ENCODE results near the gene TBC1D24.
A peak's percentile ranks its signal among the peaks of the same experiment; 100 is the strongest.

The TBC1D24 gene

DNA sequence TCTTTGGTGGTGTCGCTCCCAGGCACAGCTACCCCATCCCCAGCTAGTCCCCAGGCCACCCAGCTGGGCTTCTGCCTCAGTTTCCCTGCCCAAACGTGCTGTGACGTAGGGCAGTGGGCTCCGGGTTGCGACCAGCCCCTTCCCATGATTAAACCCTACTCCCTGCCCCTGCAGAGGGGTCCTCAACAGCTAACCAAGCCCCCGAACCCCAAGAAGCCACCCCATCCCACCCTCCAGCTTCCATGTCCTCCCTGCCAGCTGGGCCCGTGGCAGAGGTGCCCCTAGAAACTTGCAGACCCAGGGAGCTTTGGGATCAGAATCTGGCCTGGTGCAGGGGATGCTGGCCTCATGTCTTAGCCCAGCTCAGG lies 4.7 kb upstream of the TBC1D24 start:
- TF ChIP-seq, protein P1, sequence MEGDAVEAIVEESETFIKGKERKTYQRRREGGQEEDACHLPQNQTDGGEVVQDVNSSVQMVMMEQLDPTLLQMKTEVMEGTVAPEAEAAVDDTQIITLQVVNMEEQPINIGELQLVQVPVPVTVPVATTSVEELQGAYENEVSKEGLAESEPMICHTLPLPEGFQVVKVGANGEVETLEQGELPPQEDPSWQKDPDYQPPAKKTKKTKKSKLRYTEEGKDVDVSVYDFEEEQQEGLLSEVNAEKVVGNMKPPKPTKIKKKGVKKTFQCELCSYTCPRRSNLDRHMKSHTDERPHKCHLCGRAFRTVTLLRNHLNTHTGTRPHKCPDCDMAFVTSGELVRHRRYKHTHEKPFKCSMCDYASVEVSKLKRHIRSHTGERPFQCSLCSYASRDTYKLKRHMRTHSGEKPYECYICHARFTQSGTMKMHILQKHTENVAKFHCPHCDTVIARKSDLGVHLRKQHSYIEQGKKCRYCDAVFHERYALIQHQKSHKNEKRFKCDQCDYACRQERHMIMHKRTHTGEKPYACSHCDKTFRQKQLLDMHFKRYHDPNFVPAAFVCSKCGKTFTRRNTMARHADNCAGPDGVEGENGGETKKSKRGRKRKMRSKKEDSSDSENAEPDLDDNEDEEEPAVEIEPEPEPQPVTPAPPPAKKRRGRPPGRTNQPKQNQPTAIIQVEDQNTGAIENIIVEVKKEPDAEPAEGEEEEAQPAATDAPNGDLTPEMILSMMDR (IDR thresholded peaks at IDR 0.05) = no peak
- no peak for TF ChIP-seq ZFX (IDR thresholded peaks at IDR 0.05; ENCODE audit: borderline replicate concordance)
- H3K27ac ChIP-seq = peak overlapping the region; percentile 95

DNA sequence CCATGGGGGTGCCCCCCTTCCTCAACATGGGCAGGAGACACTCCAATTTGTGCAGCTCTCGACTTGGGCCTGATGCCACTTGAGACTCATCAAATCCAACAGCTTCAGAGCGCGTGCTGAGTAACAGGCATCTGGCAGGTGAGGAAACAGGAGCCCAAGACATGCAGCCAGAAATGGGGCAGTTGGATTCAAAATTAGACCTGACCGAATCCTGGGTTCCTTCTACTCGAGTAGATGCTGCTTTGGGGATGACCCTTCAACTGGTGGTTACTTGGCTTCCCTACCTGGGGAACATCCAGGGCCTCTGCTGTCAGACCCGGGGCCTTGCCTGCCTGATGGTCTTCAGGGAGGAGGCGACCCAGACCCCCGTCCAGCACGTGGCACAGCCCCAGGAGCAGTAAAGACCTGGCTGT lies 4.3 kb upstream of the TBC1D24 start:
- TF ChIP-seq, protein P1 (IDR thresholded peaks at IDR 0.05) = no peak
- no peak for TF ChIP-seq ZFX (IDR thresholded peaks at IDR 0.05; ENCODE audit: borderline replicate concordance)
- peak overlapping the region; percentile 95 for H3K27ac ChIP-seq

DNA sequence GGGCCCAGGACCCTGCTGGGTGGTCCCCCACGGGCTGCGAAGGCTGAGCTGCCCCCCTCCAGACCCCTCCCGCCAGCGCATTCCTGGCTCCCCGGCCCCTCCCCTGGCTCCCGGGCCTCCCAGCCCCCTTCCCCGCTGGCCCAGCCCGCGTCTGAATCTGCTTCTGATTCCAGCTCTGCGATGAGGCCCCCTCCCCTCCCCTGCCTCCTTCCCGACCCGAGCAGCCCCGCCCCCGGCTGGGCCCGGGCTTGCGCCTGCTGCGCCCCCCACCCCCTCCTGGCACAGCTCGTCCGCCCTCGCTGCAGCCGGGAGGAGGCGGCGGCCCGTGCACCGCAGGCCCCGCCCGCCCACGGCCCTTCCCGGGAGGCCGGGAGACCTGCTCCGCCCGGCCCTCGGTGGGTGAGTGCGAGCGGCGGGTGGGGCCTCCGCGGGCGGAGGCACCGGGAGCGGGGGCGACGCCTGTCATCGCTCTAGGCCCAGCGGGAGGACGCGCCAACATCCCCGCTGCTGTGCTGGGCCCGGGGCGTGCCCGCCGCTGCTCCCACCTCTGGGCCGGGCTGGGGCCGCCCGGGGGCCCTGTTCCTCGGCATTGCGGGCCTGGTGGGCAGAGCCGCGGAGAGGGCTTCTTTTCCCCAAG lies 3.8 kb upstream of the TBC1D24 start, which contains the start of gene NTN3:
Gene NTN3, plus strand, starts transcription at position 282 of the 637 bp plus-strand sequence. CDS start 405 bp downstream, outside the sequence.
- no peak for TF ChIP-seq ZFX (IDR thresholded peaks at IDR 0.05; ENCODE audit: borderline replicate concordance)
- TF ChIP-seq, protein P1 (IDR thresholded peaks at IDR 0.05) = no peak
- peak within 1 kb of the TSS; percentile 95 for H3K27ac ChIP-seq

DNA sequence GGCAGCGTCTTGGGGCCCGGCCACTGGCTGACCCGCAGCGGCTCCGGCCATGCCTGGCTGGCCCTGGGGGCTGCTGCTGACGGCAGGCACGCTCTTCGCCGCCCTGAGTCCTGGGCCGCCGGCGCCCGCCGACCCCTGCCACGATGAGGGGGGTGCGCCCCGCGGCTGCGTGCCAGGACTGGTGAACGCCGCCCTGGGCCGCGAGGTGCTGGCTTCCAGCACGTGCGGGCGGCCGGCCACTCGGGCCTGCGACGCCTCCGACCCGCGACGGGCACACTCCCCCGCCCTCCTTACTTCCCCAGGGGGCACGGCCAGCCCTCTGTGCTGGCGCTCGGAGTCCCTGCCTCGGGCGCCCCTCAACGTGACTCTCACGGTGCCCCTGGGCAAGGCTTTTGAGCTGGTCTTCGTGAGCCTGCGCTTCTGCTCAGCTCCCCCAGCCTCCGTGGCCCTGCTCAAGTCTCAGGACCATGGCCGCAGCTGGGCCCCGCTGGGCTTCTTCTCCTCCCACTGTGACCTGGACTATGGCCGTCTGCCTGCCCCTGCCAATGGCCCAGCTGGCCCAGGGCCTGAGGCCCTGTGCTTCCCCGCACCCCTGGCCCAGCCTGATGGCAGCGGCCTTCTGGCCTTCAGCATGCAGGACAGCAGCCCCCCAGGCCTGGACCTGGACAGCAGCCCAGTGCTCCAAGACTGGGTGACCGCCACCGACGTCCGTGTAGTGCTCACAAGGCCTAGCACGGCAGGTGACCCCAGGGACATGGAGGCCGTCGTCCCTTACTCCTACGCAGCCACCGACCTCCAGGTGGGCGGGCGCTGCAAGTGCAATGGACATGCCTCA lies 3.1 kb upstream of the TBC1D24 start:
- no peak for TF ChIP-seq ZFX (IDR thresholded peaks at IDR 0.05; ENCODE audit: borderline replicate concordance)
- TF ChIP-seq, protein P1 (IDR thresholded peaks at IDR 0.05) = no peak

DNA sequence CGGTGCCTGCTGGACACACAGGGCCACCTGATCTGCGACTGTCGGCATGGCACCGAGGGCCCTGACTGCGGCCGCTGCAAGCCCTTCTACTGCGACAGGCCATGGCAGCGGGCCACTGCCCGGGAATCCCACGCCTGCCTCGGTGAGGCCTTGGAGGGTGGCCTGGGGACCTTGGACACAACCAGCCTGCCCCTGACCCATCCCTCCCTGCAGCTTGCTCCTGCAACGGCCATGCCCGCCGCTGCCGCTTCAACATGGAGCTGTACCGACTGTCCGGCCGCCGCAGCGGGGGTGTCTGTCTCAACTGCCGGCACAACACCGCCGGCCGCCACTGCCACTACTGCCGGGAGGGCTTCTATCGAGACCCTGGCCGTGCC lies 2.5 kb upstream of the TBC1D24 start:
- TF ChIP-seq, protein P1 (IDR thresholded peaks at IDR 0.05) = no peak
- no peak for TF ChIP-seq ZFX (IDR thresholded peaks at IDR 0.05; ENCODE audit: borderline replicate concordance)
- H3K27ac ChIP-seq = peak overlapping the region; percentile 95

More for the DNA sequence above, 3.1 kb upstream of the TBC1D24 start:
- H3K27ac ChIP-seq = peak overlapping the region; percentile 95

DNA sequence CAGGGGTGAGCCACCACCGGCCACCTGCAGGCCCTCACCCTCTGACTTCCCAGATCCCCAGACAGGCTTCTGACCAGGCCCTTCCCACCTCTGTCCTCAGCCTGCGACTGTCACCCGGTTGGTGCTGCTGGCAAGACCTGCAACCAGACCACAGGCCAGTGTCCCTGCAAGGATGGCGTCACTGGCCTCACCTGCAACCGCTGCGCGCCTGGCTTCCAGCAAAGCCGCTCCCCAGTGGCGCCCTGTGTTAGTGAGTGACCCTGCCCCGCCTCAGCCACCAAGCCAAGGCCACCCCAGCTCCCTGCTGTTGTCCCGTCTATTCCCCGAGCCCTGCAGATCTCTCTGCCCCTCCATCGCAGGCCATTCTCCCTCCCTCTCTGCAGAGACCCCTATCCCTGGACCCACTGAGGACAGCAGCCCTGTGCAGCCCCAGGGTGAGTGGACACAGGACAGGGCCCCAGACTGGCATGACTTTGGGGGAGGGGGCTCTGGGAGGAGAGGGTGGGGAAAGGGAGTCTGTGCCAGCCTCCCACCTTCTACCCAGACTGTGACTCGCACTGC lies 2.0 kb upstream of the TBC1D24 start:
- peak overlapping the region; percentile 95 for H3K27ac ChIP-seq
- TF ChIP-seq ZFX (IDR thresholded peaks at IDR 0.05; ENCODE audit: borderline replicate concordance) = no peak
- TF ChIP-seq, protein P1 (IDR thresholded peaks at IDR 0.05) = no peak

Measured in 22Rv1 (cell line).